GM18498 (cell line): Measurements from ENCODE around the gene CAMTA1.

Experiments
- ATAC-seq: cut with Tn5 transposase; IDR thresholded peaks from one replicate; pipeline ENCODE4 v1.9.1; 2021; ENCODE audit warnings: mild to moderate bottlenecking, moderate library complexity; ENCODE audit not compliant: unreplicated experiment

The CAMTA1 gene

GRCh38 chr1:7515175-7515574, 729.9 kb downstream of the CAMTA1 start:
- no peak for ATAC-seq

GRCh38 chr1:7515904-7516303, 730.6 kb downstream of the CAMTA1 start:
- no peak for ATAC-seq

- ATAC-seq, result no peak
Observed at GRCh38 chr1:7516341-7516740, 731.1 kb downstream of the CAMTA1 start.

DNA sequence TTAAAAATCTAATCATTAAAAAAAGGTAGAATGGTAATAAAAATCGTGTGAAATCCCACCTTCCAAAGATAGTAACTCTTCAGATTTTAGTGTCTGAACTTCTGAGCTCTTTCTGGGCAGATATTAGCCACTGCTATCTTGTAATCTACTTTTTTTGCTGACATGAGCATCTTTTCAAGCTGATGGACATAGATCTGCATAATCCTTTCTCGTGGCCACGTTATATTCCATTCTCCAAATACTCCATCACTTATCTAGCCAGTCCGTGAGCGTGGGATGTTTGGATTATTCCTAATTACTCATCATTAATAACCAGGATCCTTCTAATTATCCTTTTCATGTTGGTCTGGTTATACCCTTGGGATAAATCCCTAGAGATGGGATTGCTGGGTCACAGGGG, 731.7 kb downstream of the CAMTA1 start:
- ATAC-seq, result no peak

DNA sequence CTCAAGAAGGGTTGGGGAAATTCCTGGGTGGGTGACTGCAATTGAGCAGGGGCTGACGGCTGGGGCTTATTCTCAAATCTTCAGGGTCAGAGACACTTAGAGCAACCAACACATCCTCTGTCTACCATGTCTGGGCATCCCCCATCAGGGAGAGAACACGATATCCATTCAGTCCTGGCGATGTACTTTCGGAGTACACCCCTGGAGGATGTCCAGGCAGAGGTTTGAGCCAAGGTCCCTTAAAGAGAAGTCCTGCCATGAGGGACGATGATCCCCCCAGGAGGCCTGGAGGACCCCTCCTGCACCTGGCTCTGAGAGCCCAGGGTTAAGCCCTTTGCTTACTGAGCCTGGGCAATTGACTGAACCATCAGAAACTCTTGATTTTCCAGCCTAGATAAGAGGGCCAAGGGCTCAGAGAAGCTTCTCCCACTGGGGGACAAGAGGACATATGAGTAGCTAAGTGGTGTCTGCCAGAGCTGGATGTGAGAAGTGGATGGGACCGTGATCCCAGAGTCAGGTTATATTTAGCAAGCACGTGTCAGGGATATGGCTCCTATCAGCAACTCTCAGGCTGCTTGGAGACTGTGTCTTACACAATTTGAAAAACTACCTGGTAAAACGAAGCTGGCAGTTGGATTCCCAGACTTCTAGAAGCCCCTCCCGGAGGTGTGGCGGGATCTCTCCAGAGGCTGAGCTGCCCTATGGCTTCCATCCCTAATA, 732.5 kb downstream of the CAMTA1 start:
- no peak for ATAC-seq

DNA sequence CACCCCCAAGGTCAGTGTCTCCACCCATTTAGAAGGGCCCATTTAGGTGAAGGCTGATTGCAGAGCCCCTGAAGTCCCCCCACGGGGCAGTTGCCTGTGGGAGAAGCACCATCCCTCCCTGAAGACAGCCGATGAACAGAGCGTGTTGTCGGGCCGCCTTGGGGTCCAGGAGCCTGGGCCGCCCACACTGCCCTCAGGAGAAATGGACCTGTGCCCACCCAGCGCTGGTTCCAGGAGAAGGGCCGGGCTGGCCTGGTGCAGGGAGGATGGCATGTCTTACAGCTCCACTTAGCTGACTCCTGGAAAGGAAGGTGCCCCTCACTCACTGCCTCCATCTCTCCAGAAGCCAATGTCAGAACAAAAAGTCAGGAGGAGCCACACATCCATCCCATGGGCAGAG, 733.2 kb downstream of the CAMTA1 start:
- no peak for ATAC-seq

DNA sequence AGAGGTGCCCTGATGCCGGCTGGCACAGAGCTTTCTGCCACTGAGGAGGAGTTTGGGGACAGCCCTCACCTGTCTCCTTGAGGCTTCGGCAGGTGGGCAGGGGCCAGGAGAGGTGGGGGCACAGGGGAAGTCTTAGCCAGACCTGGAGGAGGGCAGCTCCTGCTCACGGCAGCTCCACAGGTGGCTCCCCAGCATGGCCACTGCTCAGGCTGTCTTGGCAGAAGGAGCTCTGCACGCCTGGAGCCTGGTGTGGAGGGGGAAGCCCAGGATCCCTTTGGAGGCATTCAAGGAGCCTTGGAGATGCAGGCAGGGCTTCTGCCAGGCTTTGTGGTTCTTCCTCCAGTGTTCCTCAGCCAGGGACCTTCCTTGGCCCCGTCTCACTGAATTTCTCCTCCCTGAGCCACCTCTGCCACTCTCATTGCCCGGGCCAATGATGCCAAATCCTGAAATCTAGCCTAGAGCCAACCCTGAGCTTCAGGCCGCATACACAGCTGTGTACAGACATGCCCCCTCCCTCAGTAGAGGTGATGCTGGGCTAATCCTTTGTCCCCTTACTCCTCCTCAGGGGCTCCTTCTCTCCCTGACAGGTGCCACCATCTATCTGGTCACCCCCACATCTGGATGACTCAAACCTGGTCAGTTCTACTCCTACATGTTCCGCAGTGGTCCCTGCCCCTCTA, 734.1 kb downstream of the CAMTA1 start:
- no peak for ATAC-seq

DNA sequence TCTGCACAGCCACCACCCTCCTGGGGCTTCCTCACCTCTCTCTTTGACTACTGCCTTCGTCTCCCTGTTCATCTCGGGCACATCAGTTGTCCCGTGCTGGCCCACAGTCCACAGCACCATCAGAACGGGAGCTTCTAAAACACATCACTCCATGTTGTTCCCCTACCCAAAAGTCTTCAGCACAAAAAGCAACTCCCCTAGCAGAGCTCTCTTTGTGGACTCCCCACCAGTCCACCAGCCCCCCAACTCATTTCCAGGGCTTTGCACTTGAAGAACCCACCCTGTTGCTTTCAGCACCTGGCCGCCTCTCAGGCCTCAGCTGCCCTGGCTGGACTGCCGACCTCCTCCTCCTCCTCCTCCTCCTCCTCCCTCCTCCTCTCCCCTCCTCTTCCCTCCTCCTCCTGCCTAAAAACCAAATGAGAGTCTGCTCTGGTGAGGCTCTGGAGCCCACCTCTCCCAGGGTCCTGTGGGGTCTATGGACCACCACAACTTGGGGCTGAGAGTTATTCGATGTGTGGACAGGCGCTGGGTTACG, 734.7 kb downstream of the CAMTA1 start:
- no peak for ATAC-seq

DNA sequence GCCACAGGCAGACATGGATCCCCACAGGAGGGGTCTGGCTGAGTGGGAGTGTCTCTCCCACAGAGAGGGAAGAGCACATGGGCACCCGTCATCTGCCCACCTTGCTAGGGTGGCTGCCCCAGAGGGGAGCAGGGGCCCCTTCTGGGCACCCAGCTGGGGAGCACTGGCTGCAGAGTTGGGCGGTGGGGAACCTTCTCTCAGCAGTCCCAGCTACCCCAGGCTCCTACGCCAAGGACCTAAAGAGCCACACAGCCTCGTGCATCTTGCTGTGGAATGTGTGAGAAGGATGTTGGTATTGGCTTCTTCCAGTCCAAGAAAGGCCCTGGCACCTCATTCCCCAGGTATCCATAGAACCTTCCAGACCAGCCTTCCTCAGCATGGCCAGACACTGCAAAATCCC, 735.2 kb downstream of the CAMTA1 start:
- ATAC-seq, result no peak

- ATAC-seq, result no peak
Observed at GRCh38 chr1:7524341-7525337, 739.4 kb downstream of the CAMTA1 start.

GRCh38 chr1:7525338-7526063, 740.2 kb downstream of the CAMTA1 start:
- ATAC-seq, result no peak

- ATAC-seq, result no peak
Observed at GRCh38 chr1:7526196-7526866, 741.1 kb downstream of the CAMTA1 start.

- ATAC-seq, result no peak
Observed at GRCh38 chr1:7526867-7527732, 741.8 kb downstream of the CAMTA1 start.

GRCh38 chr1:7527733-7528045, 742.4 kb downstream of the CAMTA1 start:
- no peak for ATAC-seq

- no peak for ATAC-seq
Observed at GRCh38 chr1:7528386-7529198, 743.3 kb downstream of the CAMTA1 start.

DNA sequence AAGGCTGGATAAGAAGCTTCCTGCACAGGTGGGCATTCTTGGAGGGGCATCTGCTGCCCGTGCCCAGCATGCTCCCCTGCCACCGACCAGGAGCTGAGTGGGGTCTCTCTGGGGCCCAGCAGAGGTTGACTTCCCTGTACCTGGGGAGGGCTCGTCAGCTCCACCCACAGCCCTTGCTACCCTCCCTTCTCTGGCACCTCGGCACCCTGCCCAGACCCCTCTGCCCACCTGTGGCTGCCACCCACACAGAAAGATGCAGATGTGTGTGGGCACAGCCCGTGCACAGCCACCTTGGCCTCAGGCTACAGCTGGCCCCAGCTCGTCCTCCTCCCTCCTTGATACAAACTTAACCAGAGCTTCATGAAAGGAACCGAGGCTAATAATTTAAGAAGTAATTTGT, 744.7 kb downstream of the CAMTA1 start:
- no peak for ATAC-seq

DNA sequence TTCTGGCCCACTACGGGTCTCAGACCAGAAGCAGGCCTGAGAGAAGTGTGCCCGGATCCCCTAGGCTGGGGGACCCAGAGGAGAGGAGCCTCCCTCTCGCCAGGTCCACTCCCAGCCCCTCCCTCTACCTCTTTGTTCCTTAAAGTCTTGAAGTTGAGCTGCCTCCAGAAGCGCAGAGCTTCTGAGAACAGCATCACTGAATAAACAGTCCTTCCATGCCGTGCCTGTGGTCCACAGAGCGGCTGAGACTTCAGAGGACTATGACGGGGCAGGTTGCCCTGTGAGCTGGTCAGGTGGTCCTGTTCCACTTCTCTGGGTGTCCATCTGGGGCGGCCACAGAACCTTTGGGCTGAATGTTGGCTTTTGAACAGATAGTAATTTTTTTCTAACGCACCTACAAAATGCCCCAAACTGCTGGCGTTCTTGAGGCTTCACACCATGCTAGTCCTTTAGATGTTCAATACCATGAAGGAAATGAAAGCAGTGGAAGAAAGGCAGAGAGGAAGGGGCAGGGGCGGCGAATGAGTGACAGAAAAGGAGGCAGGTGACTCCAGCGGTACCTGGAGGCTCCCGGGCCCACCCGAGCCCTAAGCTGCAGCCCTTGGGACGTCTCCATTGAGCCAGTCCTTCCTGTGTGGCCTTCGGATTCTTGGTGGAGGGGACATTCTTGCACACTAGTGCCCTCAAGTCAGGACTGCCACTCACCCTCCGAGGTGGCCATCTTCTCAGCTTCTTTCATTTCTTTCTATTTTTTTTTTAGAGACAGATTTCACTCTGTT, 746.5 kb downstream of the CAMTA1 start:
- ATAC-seq, result no peak

DNA sequence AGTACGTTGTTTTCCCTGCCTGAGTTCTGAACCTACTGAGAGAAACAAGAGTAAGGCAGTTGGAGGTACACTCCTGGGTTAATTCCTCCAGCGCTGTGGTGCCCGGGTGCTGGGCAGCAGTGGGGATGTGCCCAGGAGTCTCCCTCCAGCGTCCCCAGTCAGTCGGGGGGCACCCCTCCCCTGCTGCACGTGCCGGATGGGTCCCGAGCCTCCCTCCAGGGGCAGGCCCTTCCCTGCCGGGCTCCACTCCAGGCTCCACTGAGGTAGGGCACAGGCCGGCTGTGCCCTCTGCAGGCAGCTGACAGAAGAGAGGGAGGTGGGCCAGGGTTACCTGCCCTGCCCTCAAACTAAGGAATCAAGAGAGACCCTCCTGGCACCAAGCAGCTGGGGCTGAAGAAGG, 747.8 kb downstream of the CAMTA1 start:
- ATAC-seq, result no peak
